GM23338 (cell line): ENCODE results near the gene ANO10.

Source experiments
- CREB1 ChIP-seq: fragments of 250-450 bp; sonication (Bioruptor Pico); IDR thresholded peaks from 2 replicates; pipeline ENCODE4 v1.5.0; 2020; ENCODE audit warnings: low read depth, mild to moderate bottlenecking, moderate library complexity
- CTCF ChIP-seq, 2 experiments: fragments of 200-600 bp in 1 of 2; sonication (generic) in 1 of 2; conservative IDR thresholded peaks; 2 replicates each; pipeline versions ENCODE4 v1.5.1 to v1.6.1; 2016 to 2017; ENCODE audit warnings: antibody characterized with exemption in 2 of 2, low read depth in 2 of 2, mild to moderate bottlenecking in 2 of 2, moderate library complexity in 1 of 2
- ETS1 ChIP-seq: IDR thresholded peaks from 2 replicates; pipeline ENCODE4 v1.6.1; 2016; ENCODE audit warnings: antibody characterized with exemption
- EZH2 ChIP-seq: fragments of 200-600 bp; sonication (generic); IDR thresholded peaks from one replicate; pipeline ENCODE4 v1.8.0; 2017; ENCODE audit warnings: antibody characterized with exemption, mild to moderate bottlenecking, low read depth; ENCODE audit not compliant: unreplicated experiment
- JUNB ChIP-seq: IDR thresholded peaks from one replicate; pipeline ENCODE4 v1.6.1; 2016; ENCODE audit warnings: antibody characterized with exemption; ENCODE audit not compliant: unreplicated experiment
- POLR2AphosphoS5 ChIP-seq: IDR thresholded peaks from 2 replicates; pipeline ENCODE4 v1.6.1; 2016; ENCODE audit warnings: antibody characterized with exemption, low read depth
- REST ChIP-seq: IDR thresholded peaks from one replicate; pipeline ENCODE4 v1.6.1; 2018; ENCODE audit warnings: antibody characterized with exemption; ENCODE audit not compliant: unreplicated experiment

- no peak for TF ChIP-seq CTCF (conservative IDR thresholded peaks at IDR 0.05; ENCODE audit: low read depth in 2 of 2)
- TF ChIP-seq EZH2 = no peak
- no peak for TF ChIP-seq CREB1 (CRISPR knock-in tag)
- no peak for TF ChIP-seq ETS1
- TF ChIP-seq JUNB = no peak
- TF ChIP-seq POLR2AphosphoS5 = no peak
- TF ChIP-seq REST = no peak
These were observed 143.6 kb downstream of the ANO10 start for GRCh38 chr3:43478118-43478785.
